Skeletal muscle tissue (tissue), 4 donors: ENCODE measurements around the gene FRAS1. TPM values are rescaled to one million over a fixed set of nuclear protein-coding genes. Genes with fewer than 3 reads are reported as not detected.

Experiments used
- H3K27ac ChIP-seq: one replicate; pipeline ENCODE4 v1.7.0; 2013; ENCODE audit warnings: mild to moderate bottlenecking, low read depth, low read length, inconsistent platforms
- H3K27me3 ChIP-seq, 3 donors: one replicate each; pipeline ENCODE4 v1.7.0; 2013; ENCODE audit warnings: low read length in 3 of 3; ENCODE audit not compliant: control insufficient read depth in 3 of 3, insufficient read depth in 3 of 3
- H3K36me3 ChIP-seq, 3 donors: one replicate each; pipeline ENCODE4 v1.7.0; 2013; ENCODE audit warnings: low read length in 3 of 3; ENCODE audit not compliant: control insufficient read depth in 3 of 3, insufficient read depth in 3 of 3
- H3K4me1 ChIP-seq, 3 donors: one replicate each; pipeline ENCODE4 v1.7.0; 2013; ENCODE audit warnings: low read length in 3 of 3, mild to moderate bottlenecking in 3 of 3; ENCODE audit not compliant: control insufficient read depth in 3 of 3, insufficient read depth in 3 of 3
- H3K4me3 ChIP-seq, 3 donors: one replicate each; pipeline ENCODE4 v1.7.0; 2013; ENCODE audit warnings: low read length in 3 of 3
- H3K9ac ChIP-seq, 3 donors: one replicate each; pipeline ENCODE4 v1.7.0; 2013; ENCODE audit warnings: low read length in 3 of 3, mild to moderate bottlenecking in 3 of 3, moderate library complexity in 2 of 3, low read depth in 1 of 3
- H3K9me3 ChIP-seq, 3 donors: one replicate each; pipeline ENCODE4 v1.7.0; 2013; ENCODE audit warnings: low read length in 3 of 3; ENCODE audit not compliant: control insufficient read depth in 3 of 3
- total RNA-seq: library from RNA; depleted of rRNA; stranded (reverse); fragments of >200 nt; gene quantifications from one replicate; pipeline ENCODE4 v1.2.3, GENCODE V29; 2014
- donor health status: Osteomylitis.

The FRAS1 gene
- total RNA-seq, 1 donor from 2014 or later = 15.1 TPM

DNA sequence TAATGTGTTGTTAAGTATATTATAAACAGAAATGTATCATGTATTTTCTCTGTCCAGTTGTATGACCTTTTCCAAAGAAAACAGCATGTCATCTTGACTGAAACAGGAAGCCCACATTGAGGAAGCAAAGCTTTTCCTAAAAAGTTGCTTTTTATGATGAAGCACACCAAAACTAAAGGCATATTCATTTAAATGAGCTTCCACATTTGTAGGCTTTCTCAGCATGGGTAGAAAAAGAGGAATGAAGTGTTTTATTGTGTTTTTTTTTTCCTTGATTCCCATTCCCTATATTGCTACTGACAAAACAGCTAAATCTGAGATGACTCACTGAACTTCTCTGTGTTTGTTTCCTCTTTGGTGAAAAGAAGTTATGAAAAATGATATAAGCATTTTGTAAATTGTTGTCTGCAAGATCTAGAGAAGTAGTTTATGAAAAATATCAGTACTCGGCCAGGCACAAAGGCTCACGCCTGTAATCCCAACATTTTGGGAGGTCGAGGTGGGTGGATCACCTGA lies 32.5 kb upstream of the FRAS1 start:
- Histone ChIP-seq H3K36me3 (no peaks in the 10 kb centered on the region), H3K4me3 (no peak overlapping the region), H3K27me3 (no peaks in the 10 kb centered on the region), H3K27ac (no peak overlapping the region), H3K9me3 (no peaks in the 10 kb centered on the region), H3K9ac (no peak overlapping the region), H3K4me1 (peaks cover 0 to under 1% (median 0%) of the 10 kb centered on the region in 3 donors)

DNA sequence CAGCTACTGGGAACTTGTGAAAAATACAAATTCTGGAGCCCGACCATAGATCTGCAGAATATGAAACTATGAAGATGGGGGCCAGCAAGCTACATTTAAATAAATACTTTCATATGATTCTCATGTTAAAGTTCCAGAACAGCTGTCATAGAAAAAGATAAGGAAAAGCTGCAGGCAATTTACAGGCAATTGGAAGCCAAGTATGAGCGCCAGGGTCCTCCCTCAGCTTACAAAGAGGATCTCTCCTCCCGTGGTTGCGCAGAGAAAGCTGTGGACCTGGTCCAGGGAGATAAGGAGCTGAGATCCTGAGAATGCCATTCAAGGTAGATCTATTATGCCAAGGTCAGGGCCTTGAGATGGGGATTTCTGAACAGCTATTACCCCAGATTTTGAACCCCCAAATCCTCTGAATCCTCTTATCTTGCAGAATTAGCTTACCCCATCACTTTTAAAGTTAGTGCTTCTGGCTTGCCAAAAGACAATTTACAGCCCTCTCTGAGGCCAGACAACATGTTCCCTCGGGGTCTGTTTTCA lies 25.6 kb upstream of the FRAS1 start:
- Histone ChIP-seq H3K9ac (no peak overlapping the region), H3K9me3 (no peaks in the 10 kb centered on the region), H3K36me3 (no peaks in the 10 kb centered on the region), H3K27me3 (peaks cover 0 to 2% (median 0%) of the 10 kb centered on the region in 3 donors), H3K4me3 (no peak overlapping the region), H3K27ac (no peak overlapping the region), H3K4me1 (no peaks in the 10 kb centered on the region)

DNA sequence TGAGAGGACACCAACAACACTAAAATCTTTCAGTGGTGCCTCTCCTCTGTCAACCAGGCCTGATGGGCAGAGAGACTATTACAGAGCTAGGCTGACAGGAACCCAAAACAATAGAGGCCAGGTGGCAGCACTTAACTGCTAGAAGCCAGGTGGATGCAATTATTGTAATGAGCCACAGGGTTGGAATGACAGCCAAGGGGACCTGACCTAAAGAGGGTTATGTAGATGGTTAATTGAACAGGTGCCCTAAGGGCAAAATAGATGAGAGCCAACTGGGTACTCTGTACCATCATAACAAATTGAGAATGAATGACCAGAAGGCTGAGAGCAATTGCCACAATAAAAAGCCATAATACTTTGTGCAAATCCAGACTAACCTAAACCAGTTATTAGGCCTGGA lies 24.7 kb upstream of the FRAS1 start:
- peaks cover 0 to 2% (median 0%) of the 10 kb centered on the region in 3 donors for H3K27me3 ChIP-seq
- no peaks in the 10 kb centered on the region for H3K36me3 ChIP-seq
- no peaks in the 10 kb centered on the region for H3K4me1 ChIP-seq
- H3K9me3 ChIP-seq = no peaks in the 10 kb centered on the region
- no peak overlapping the region for H3K4me3 ChIP-seq
- H3K27ac ChIP-seq = no peak overlapping the region
- no peak overlapping the region for H3K9ac ChIP-seq

DNA sequence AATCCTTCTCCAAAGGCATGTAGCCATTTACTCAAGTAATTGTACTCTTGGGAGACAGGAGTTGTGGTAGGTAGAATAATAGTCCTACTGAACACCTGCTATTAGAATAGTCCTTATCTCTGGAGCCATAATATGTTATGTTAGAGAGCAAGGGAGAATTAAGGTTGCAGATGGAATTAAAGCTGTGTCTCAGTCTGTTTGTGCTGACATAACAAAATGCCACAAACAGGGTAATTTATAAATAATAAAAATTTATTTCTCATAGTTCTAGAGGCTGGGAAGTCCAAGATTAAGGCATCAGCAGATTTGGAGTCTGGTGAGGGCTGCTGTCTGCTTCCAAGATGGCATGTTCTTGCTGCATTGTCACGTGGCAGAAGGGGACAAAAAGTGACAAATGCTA lies 24.2 kb upstream of the FRAS1 start:
- H3K36me3 ChIP-seq = no peaks in the 10 kb centered on the region
- no peak overlapping the region for H3K4me3 ChIP-seq

DNA sequence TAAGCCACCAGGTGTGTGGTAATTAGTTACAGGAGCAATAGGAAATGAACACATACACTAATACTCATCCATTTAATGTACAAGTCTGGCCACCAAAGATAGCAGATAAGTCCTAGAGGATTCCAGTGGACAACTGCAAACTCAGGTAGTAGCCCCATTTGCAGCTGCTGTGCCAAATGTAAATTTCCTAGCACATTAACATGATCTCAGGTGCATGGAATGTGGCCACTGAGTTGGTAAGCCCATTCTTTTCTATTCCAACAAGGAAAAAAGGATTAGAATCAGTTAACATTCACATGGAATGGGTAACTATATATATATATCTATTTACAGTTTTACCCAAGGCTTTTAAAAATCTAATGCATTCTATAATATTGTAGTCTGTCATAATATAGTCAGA lies 23.3 kb upstream of the FRAS1 start:
- Histone ChIP-seq H3K4me1 (no peaks in the 10 kb centered on the region), H3K9me3 (no peaks in the 10 kb centered on the region), H3K4me3 (no peak overlapping the region), H3K9ac (no peak overlapping the region), H3K27me3 (peaks cover 0 to 2% (median 0%) of the 10 kb centered on the region in 3 donors), H3K27ac (no peak overlapping the region), H3K36me3 (no peaks in the 10 kb centered on the region)

More for the DNA sequence above, 24.2 kb upstream of the FRAS1 start:
- Histone ChIP-seq H3K4me1 (no peaks in the 10 kb centered on the region), H3K27me3 (peaks cover 0 to 2% (median 0%) of the 10 kb centered on the region in 3 donors), H3K9ac (no peak overlapping the region), H3K27ac (no peak overlapping the region), H3K9me3 (no peaks in the 10 kb centered on the region)

DNA sequence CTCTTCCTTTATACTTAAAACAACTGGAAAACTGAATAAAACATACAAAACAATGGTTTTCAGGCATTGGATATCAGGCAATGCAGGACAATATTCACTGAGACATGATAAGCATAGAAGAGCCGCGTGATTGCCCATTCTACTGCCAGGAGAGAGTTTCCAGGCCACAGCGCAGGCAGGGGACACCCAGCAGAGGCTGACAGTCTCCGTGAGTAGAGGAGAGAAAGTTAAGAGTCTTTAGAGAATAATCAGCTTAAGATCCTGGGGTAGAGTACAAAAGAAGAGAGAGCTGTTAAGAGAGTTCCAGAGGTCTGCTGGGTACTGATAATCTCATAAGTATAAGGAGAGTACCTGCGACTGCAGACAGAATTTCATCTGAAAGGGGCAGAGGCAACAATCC lies 18.4 kb upstream of the FRAS1 start:
- Histone ChIP-seq H3K9me3 (no peaks in the 10 kb centered on the region), H3K27ac (no peak overlapping the region), H3K4me3 (no peak overlapping the region), H3K27me3 (peaks cover 0 to 2% (median 0%) of the 10 kb centered on the region in 3 donors), H3K4me1 (no peaks in the 10 kb centered on the region), H3K9ac (no peak overlapping the region), H3K36me3 (no peaks in the 10 kb centered on the region)

DNA sequence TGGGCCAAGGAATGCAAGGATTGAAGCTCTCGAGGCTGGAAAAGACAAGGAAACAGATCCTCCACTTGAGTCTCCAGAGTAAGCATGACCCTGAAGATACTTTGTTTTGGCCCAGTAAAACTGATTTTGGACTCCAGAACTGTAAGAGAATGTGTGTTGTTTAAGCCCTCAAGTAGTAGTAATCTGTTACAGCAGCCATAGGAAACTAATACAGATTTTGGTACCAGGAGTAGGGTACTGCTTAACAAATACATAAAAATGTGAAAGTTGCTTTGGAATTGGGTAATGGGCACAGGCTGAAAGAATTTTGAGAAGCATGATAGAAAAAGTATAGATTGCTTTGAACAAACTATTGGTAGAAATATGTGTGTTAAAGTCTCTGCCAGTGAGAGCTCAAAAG lies 17.4 kb upstream of the FRAS1 start:
- Histone ChIP-seq H3K9ac (no peak overlapping the region), H3K27ac (no peak overlapping the region), H3K9me3 (no peaks in the 10 kb centered on the region), H3K4me1 (no peaks in the 10 kb centered on the region), H3K27me3 (peaks cover 0 to 2% (median 0%) of the 10 kb centered on the region in 3 donors), H3K36me3 (no peaks in the 10 kb centered on the region), H3K4me3 (no peak overlapping the region)

DNA sequence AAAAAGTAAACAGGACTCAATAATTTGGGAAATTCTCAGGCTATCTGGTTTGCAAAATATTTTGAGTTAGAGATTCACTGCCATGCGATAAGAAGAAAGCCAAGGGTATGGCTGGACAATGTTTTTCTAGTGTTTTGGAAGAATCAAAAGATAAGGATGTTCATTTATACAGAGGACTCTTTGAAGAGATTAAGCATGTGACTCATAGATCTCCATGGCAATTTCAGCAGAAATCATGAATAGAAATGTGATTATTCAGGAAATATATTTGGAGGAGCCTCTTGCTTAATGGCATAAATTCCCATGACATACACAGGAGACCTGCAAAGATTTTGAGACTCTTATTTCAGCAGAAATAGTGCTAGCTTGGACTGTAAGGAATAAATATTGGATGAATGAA lies 16.7 kb upstream of the FRAS1 start:
- Histone ChIP-seq H3K9me3 (no peaks in the 10 kb centered on the region), H3K27ac (no peak overlapping the region), H3K4me1 (no peaks in the 10 kb centered on the region), H3K27me3 (no peaks in the 10 kb centered on the region), H3K36me3 (no peaks in the 10 kb centered on the region), H3K9ac (no peak overlapping the region), H3K4me3 (no peak overlapping the region)

DNA sequence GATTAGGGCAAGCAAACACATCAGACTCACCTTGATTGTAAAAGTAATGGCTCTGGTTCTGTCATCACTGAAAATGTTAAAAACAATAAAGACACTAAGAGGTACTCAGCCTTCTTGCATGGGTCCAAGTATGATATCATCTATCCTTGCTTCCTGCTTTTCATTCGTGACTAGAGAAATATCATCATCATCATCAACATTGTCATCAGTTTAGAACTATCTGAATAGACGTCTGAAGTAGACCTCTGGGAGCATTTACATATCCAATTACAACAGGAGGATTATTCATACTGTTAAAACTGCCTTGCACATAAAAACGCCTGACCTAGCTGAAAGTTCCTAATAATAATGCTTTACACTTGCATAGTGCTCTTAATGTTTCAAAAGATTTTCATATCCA lies 9.8 kb upstream of the FRAS1 start:
- Histone ChIP-seq H3K27me3 (no peaks in the 10 kb centered on the region), H3K4me3 (no peak overlapping the region), H3K27ac (no peak overlapping the region), H3K9me3 (no peaks in the 10 kb centered on the region), H3K4me1 (no peaks in the 10 kb centered on the region), H3K36me3 (no peaks in the 10 kb centered on the region), H3K9ac (no peak overlapping the region)

DNA sequence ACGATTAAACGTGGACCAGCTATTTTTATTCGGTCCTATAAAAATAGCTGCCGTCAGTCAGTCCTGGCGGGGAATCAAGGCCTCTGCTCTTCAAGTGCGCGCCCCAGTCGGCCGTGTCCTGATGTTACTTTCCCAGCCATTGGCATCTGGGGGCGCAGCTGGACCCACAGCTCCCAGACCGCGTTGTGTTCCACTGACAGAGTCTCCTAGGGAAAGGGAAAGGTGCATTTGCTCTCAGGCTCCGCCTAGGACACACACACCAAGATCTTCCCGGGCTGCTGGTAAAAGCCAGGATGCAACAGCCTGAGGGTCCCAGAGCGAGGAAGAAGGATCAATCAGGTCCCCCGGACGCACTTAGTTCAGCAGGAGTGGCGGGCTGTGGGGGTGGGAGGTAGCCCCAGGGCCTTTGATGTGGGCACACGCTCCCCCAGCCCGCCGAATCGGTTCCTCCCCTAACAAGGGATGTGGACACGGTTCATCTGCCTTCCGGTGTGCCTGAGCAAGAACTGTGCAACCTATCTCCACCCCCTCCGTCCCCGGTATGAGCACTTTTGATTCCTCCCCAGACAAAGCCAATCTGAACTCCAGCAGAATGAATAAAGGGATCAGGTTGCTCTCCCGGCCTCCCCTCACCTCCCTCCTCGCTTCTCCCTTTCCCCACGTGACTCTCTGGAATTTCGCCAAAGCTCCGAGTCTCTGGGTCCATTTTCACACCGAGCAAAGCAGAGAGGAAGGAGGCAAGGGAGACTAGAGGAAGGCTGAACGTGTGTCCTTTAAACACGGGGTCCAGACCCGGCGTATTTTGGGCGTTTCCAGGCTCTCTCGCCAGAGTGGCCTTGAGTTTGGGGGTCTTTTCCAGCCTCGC lies 626 bp upstream of the FRAS1 start:
- no peaks in the 10 kb centered on the region for H3K36me3 ChIP-seq
- peaks cover 0 to 4% (median 2%) of the 10 kb centered on the region in 3 donors for H3K27me3 ChIP-seq
- H3K4me1 ChIP-seq = peaks cover 11 to 27% (median 19%) of the 10 kb centered on the region in 3 donors
- H3K9ac ChIP-seq = peak overlapping the region; percentile 85 to 95 (median 93)
- peak overlapping the region; percentile 94 for H3K27ac ChIP-seq
- H3K4me3 ChIP-seq = peak overlapping the region; percentile 86 to 93 (median 88)
- no peaks in the 10 kb centered on the region for H3K9me3 ChIP-seq
